HG03064 (cell line): Measurements from ENCODE around the gene RSPRY1.
"Not testable (repeated sequence)": the region's sequence is repeated elsewhere in the genome, so short reads cannot be mapped to it uniquely, and the experiment has no call there.

Source experiments
- ATAC-seq: cut with Tn5 transposase; IDR thresholded peaks from one replicate; pipeline ENCODE4 v1.9.1; 2021; ENCODE audit warnings: low read depth; ENCODE audit not compliant: unreplicated experiment

Gene RSPRY1

DNA sequence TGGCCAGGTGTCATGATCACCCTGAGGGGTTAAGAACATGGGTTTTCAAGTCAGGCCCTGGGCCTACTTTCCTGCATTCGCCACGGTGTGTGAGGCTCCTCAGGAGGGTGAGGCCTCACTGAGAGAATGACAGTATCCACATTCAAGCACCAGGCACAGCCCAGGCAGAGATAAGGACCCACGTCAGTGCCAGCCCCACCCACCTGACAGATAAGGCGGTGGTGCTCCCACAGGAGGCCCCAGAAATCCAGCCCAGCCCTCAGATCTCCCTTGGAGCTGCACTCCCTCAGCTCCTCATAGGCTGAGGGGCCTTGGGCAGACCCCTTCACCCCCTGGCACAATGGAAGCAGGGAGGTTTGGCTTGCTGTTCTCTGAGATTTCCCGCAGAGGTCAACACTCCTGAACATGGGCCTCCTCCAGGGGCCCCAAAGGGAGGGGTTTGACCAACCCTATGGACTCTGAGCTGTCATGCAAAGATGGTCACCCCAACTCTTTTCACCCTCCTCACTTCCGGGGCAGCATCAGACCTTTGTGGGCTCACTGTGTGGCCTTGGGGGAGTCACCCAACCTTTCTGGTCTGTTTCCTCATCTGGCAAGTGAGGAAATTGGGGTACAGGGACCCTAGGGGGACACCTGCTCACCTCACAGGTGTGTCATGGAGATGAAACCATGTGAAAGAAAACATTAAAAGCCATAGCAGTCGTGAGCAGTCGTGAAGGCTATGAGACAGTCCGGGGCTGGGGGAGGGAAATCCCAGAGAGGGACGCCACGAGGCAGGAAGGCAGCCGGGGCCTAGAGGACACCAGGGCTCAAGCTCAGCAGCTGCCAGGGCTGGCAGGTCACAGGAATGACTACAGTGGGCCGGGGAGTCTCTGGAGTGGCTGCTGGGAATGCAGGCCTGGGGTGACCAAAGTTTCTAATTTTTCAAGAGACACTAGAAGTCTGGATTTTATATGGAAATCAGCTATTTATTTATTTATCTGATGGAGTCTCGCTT lies 83.0 kb downstream of the RSPRY1 start:
- ATAC-seq = no peak

DNA sequence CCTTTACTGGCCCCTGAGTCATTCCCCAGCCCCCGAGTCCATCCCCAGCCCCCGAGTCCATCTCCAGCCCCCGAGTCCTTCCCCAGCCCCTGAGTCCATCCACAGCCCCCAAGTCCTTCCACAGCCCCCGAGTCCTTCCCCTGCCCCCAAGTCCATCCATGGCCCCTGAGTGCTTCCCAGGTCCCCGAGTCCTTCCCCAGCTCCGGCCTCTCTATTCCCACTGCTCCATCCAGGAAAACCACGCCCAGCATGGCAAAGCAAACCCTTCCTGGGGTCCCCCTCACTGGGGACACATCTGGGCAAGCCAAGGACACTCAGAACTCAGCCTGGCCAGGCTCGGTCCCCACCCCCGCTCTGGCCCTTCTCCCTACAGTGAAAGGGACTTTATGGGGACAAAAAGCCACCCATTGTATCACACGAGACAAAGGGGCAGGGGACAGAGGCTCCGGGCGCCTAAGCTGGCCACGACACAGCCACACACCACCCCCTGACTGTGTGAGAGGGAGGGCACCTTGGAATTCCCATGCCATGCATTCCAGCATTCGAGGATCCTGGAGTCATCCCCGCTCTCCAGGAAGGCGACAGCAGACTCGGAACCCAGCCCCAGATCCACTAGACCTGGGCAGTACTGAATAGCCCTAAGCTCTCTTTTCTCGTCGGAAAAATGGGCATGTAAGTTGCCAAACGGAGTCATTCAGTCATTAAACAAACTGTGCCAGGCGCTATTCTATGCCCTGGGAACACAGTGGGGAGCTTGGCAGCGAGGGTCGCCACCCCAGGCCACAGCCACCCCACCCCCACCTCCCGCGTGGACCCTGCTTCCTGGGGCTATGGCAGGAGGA lies 84.3 kb downstream of the RSPRY1 start:
- no peak for ATAC-seq

DNA sequence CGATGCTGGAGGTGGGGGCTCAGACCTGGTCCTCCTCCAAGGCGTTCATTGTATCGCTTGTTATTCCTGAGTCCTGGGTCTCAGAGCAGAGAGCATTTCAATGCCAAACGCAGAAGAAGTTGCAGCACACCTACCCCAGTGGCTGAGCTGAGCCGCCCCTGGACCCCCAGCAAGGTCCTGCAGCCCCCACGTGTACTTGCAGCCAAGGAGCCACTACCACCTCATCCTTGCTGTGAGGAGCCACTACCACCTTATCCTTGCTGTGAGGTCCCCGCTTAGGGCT lies 84.9 kb downstream of the RSPRY1 start:
- no peak for ATAC-seq

DNA sequence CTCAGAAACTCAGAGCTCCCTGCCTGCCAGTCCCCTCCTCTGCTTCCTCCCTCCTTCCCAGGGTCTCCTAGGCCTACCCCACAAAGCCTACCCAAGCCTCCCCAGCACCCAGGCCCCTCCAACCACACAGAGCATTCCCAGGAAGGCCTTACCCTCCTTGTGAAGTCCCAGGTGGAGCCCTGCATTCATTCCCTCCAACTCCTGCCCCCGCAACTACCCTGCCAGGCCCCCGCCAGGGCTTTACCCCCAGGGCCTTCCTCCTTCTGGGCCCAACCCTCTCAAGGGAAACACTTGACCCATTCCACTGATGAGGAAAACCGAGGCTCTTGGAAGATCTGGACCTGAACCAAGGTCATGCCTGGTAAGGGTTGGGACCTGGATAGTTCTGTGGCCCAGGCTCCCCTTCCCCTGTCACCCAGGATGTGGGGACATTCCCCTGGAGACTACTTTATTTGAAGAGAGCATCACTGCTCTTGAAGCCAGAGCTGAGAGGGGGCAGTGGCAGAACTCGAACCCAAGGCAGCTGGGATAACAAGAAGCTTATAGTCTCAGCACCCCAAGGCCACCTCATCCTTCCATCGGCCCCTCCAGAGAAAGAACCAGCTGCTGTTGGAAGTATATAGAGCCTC lies 85.9 kb downstream of the RSPRY1 start:
- no peak for ATAC-seq

DNA sequence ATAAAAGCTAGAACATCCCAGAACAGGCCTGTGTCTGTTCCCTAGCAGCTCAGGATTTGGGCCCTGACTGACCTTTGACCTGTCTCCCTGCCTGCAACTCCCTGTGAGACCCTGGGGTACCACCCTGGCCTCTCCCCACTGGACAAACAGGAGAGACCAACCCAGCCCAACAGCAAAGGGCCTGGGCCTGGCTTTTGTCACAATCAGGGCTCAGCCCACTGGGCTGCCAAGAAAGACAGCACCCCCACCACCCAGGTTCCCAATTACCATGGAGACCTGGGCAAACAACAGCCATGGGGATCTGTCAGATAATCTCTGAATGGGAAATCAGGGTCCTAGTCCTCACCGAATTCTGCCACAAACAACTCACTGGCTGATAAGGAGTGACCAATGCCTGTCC lies 87.2 kb downstream of the RSPRY1 start:
- ATAC-seq = no peak

DNA sequence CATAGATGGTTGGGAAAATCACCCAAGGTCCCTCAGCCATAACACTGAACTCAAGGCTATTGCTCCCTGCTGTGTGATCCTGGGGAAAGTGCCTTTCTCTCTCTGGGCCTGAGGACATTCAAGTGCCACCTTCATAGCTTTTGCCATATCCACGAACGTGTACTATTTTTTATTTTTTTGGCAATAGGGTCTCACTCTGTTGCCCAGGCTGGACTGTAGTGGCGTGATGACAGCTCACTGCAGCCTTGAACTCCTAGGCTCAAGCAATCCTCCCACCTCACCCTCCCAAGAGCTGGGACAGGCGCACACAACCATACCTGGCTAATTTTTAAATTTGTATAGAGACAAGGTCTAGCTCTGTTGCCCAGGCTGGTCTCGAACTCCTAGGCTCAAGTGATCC lies 87.7 kb downstream of the RSPRY1 start:
- no peak for ATAC-seq

DNA sequence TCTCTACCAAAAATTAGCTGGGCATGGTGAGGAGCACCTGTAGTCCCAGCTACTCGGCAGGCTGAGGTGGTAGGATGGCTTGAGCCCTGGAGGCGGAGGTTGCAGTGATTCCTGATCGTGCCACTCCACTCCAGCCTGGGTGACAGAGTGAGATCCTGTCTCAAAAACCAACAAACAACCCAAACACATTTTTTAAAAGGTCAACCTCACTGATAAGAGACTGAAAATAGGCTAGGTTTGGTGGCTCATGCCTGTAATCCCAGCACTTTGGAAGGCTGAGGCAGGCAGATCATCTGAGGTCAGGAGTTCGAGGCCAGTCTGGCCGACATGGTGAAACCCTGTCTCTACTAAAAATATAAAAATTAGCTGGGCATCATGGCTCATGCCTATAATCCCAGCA lies 89.8 kb downstream of the RSPRY1 start:
- ATAC-seq = not testable (repeated sequence)

DNA sequence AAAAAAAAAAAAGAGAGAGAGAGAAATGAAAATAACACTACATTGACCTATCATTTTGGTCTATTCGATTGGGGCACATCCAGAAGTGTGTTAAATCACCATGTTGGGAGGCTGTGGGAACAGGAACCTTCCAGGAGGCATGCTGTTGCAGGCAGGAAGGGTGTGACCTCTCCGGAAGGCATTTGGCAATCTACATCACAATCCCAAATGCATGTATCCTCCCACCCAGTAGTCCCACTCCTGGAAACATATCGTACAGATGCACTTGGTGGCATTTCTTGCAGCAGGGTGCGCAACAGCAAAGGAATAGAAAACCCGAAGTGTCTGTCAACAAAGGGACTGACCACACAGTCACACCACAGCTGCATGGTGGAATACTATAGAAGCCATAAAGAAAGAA lies 90.5 kb downstream of the RSPRY1 start:
- ATAC-seq = no peak

DNA sequence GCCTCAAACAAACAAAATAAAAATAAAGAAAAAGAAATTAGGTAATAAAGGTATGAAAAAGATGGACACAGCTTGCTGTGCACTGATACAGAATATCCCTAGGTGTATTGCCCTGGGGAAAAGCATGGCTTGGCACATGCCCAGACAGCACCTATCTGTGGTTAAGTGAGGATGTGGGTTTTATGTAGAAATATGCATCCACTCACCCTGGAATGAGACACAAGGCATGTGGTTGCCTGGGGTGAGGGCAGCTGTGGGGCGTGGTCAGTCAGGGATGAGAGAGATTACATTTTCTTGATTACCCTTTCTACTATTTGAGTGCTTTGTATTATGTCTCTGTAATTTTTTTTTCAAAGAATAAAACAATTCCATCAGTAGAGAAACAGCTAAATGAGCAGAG lies 91.5 kb downstream of the RSPRY1 start:
- ATAC-seq = no peak

DNA sequence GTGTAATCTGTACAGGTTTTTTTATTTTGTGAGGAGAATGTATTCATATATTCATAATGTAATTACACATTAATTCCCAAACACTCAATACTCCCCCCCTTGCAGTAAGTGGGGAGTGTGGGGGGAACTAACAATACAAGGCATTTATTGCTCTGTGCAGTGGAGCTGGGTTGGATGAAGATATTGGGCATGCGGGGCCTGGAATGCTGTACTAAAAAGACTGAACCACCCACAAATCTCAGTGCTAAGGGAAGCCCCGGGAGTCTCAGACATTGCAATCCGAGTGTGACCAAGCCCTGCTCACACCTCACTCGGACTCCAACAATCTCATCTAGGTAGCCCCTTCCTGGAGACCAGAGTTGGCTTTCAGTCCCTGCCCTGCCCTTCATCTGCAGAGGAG lies 92.4 kb downstream of the RSPRY1 start:
- no peak for ATAC-seq

DNA sequence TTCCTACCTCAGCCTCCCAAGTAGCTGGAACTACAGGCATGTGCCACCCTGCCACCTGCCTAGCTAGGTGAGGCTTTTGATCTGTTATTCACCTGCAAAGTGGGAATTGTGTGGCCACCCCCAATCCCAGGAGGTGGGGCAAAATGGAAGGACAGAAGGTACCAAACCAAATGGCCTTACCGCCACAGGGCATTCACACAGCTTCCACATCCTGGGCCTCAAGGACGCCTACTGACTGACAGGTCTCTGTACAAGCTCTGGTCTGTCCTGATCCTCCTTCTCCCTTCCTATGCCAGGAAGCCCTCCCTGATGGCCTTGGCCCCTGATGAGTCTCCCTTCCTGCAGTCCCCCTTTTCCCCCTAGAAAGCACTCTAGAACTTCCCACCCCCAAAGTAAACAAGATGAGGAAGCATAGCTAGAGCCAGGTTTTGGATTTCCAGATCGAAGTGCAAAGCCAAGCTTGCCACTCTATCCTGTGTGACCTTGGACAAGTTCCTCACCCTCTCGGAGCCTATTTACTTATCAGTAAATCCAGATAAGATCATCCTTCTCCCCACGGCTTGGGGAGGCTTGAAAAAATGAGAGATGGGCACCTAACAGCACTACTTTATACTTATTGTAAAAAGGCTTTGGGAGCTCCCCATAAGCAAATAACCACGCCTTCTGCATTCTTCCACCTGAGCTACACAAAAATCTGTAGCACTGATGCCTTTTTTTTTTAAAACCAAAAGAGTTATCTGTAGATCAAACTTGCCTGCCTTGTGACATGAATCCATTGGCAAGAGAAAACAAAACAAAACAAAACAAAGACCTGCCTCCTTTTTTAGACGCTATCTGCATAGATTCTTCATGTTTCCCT lies 93.9 kb downstream of the RSPRY1 start:
- no peak for ATAC-seq

DNA sequence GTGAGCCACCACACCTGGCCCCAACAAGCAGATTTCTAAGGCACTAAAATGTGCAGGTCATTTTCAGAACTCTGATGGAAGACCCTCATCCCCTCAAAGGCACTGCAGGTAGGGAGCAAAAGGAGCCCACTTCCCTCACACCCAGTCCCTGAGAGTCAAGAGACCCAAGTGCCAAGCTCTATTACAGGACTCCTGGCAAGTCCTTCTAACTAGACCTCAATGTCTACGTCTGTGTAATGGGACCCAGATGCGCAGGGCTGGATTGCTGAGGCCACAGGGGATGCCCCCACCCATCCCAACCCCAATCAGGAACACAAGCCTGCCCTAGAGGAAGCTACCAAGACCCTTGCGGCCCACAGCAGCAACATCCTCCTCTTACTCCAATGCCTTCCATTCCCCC lies 95.7 kb downstream of the RSPRY1 start:
- no peak for ATAC-seq

DNA sequence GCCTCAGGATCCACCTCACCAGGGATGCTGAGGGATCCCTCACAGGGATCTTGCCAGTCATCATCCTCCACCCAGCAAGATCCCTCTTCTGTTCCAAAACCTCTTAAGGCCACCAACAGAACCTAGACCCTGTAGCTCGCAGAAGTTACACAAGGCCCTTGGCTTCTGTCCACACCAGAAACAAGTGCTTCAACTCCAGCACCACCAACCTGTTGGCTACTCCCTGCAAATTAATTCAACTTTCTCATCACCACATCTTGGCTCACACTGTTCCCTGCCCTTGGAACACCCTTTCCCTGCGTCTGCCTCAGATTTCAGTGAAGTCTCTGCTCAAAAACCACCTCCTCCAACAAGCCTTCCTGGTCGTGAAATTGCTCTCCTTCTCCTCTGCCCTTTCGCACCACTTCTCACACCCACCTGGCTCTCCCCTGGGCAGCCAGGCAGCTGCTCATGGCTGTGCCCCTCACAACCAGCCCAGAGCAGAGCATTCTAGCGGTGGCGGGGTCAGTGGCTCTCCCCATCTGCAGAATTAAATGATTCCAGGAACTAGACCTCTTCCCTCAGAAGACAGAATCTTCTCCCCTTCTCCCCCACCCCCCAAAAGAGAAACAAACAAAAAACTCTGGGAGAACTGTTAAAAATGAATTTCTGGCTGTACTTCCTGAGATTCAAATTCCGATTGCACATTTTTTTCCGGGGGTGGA lies 96.5 kb downstream of the RSPRY1 start:
- ATAC-seq = no peak

DNA sequence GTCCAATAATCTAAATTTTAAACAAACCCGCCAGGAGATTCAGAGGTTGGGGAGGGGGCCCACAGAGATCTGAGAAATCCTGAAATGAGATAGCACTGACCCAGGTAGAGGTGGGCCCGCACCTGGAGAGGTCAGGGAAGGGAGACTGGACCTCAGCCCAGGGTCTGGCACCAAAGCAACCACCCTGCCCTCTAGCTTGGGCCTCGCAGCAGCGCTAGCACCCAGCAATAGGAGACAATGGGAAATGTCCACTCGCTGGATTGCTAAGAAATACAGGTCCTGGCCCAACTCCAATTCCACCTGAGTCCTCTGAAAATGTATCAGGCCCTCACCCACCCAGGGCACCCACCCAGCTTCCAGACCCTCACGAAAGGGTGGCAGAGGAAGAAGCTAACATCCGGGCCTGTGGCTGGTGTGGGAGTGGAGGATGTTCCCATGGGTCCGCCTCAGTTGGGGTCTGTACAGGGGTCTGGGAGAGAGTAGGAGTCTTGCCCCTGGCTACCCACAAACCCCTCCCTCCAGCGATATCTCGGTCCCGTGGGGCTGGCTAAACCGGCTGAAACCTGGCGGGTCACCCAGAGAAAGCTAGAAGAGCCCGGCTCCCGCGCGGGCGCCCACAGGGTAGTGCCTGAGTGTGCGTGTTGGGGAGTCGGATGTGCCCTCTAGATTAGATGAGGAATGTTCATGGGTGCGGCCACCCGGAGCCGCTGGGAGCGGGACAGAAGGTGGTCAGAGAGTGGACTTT lies 97.3 kb downstream of the RSPRY1 start:
- ATAC-seq = no peak

DNA sequence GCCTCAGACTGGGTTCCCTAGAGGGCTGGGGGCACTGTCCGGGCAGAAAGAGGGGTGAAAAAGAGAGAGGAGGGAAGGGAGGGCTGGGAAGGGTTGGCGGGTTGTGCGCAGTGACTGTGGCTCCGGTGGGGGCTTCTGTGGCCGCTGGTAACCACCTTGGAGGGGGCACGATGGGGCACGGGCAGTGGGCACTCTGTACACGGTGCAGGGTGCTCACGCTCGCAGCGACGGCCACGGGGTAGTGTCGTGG lies 97.8 kb downstream of the RSPRY1 start:
- no peak for ATAC-seq

DNA sequence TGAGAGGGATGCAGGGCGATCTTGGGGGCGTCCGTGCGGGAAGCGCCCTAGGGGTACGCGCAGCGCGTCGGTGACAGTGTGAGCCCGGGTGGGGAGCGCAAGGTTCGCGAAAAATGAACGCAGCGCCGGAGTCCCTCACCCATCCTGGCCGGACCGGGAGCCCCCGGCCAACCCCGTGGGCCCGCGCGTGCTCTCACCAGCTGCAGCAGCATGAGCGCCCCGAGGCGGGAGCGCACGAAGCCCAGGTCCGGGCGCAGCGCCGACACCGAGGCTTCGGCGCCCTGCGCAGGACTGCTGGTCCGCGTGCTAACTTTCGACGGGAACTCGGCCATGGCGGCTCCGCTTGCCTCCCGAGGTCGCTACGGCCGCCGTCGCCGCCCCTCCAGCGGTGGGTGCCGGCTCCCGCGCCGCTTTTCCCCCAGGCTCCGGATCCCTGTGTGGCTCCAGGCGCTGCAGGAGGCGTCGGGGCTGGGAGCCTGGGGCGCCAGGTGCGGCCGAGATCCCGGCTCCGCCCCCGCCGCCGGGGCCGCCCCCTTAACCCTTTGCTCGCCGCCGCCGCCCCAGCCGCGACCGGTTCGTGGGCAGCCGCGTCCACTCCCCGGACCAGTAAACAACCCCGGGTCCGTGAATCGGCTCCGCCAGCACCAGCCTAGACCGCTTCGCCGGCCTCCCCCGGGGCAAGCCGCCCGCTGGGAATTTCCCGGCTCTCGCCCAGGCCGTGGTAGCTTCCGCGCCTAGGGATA lies 98.3 kb downstream of the RSPRY1 start, which contains the start of gene PLLP:
Gene PLLP, minus strand, starts transcription at position 464 of the 743 bp plus-strand sequence. Its CDS starts 132 bp downstream, at position 332.
- no peak for ATAC-seq

DNA sequence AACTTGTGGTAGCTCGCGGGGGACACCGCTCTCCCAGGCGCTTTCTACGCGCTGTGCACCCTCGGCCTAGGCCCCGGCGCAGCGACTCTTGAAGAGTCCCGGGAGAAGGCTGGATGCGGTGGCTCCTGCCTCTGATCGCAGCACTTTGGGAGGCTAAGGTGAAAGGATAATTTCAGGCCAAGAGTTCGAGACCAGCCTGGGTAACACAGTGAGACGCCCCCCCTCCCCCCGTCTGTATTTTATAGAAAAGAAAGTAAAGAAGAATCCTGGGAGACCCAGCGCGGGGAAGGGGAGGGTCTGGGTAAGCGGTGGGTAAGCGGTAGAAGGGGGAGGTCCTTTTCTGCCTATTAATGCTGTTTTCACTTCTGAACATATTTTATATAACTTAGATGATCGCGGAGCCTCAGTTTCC lies 98.8 kb downstream of the RSPRY1 start:
- no peak for ATAC-seq

DNA sequence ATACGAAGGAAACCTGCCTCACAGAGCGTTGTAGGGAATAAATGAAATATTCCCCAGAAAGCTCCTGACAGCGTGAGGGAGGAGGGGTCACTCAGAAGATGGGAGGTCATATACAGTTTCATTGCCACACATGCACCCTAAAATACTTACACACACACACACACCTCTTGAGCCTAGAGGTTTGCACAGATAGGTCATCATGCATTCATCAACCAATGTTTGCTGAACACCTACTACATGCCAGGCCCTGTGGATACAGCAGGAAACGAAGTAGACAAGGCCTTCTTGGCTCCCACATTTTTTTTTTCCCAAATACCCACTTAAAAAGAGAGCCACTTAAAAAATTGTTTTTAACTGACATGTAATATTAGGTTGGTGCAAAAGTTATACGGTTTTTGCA lies 99.2 kb downstream of the RSPRY1 start:
- no peak for ATAC-seq
